GM18907 (cell line): ENCODE results near the gene TAF11L13.

Experiments
- ATAC-seq: cut with Tn5 transposase; IDR thresholded peaks from one replicate; pipeline ENCODE4 v1.9.1; 2021; ENCODE audit warnings: mild to moderate bottlenecking, moderate library complexity; ENCODE audit not compliant: unreplicated experiment

TAF11L13 gene

DNA sequence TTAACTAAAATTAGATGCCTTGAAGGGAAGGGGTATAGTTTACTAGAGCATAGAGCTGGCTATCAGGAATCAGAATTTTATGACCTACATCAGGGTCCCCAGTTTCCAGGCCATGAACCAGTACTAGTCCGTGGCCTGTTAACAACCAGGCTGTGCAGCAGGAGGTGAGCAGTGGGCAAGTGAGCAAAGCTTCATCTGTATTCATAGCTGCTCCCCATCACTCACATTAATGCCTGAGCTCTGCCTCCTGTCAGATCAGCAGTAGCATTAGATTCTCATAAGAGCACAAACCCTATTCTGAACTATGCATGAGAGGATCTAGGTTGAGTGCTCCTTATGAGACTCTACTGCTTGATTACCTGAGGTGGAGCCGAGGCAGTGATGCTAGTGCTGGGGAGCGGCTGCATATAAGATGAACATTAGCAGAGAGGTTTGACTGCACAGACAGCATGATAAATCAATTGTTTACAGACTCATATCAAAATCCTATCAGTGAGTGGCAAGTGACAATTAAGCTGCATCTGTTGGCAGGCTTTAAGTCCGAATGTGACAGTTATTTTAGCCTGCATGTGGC, 47.0 kb downstream of the TAF11L13 start:
- ATAC-seq, result no peak

DNA sequence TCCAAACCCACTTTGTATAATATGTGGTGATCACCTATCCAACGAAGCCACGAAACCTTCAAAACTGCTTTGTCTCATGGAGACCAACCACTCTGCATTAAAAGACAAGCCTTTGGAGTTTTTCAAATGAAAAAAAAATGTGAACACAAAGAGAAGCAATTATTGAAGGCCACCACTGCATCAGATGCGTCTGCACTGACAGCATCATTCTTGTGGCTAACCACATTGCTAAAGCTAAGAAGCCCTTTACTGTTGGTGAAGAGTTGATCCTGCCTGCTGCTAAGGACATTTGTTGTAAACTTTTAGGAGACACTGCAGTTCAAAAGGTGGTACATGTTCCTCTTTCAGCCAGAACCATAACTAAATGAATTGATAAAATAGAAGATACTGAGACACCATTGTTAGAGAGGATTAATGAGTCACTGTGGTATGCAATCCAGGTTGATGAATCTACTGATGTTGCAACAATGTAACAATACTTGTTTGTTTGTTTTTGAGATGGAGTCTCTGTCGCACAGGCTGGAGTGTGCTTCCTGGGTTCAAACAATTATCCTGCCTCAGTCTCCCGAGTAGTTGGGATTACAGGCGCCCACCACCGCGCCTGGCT, 47.8 kb downstream of the TAF11L13 start:
- ATAC-seq, result no peak

DNA sequence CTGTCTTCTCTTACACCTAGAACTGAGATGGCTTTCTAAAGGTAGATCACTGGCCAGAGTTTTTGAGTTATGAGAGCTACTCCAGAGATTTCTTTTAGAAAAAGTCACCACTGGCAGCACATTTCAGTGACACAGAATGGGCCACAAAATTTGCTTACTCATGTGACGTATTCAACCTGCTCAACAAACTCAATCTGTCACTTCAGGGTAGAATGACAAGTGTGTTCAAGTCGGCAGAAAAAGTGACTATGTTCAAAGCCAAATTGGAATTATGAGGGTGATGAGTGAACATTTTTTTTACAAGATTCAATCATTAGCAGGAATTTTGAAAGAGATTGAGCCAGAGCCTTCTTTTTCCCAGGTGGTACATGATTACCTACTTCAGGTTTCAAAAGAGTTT, 48.8 kb downstream of the TAF11L13 start:
- ATAC-seq, result no peak
